ENCODE data around the gene FRY. TPM values are rescaled to one million over a fixed set of nuclear protein-coding genes. Genes with fewer than 3 reads are reported as not detected.

The FRY gene
- total and polyA plus RNA-seq, 2 of the 13 experiments (the other 11 are each of a cell fraction or from before 2014, with no cell fraction given), result 8.2 to 13.1 TPM

GRCh38 chr13:32045982-32046785 is 14.6 kb downstream of the FRY start (continued):
- TF ChIP-seq ZBTB40 (IDR thresholded peaks at IDR 0.05) (no peak), ZBTB40 (CRISPR knock-in tag; IDR thresholded peaks at IDR 0.05) (no peak), RBFOX2 (IDR thresholded peaks at IDR 0.05; ENCODE audit: low read depth, low read length) (no peak), ZKSCAN1 (IDR thresholded peaks at IDR 0.05; ENCODE audit: low read length) (no peak), KLF11 (CRISPR knock-in tag; IDR thresholded peaks at IDR 0.05) (no peak), NFRKB (IDR thresholded peaks at IDR 0.05) (no peak), RBAK (CRISPR knock-in tag; IDR thresholded peaks at IDR 0.05) (no peak), ZNF549 (CRISPR knock-in tag; IDR thresholded peaks at IDR 0.05) (no peak), FOXO1 (CRISPR knock-in tag; IDR thresholded peaks at IDR 0.05) (no peak; the same call in 1 of the 2 replicates), ZNF570 (CRISPR knock-in tag; IDR thresholded peaks at IDR 0.05; ENCODE audit: borderline replicate concordance) (no peak), PPARG (CRISPR knock-in tag; conservative IDR thresholded peaks at IDR 0.05) (no peak), ZNF550 (CRISPR knock-in tag; IDR thresholded peaks at IDR 0.05; ENCODE audit: borderline replicate concordance) (no peak), SNRNP70 (IDR thresholded peaks at IDR 0.05; ENCODE audit: low read depth, low read length) (no peak), ZMYM4 (CRISPR knock-in tag; IDR thresholded peaks at IDR 0.05) (peak; percentile 59), LCORL (IDR thresholded peaks at IDR 0.05) (no peak), LCORL (CRISPR knock-in tag; IDR thresholded peaks at IDR 0.05) (no peak), ZNF263 (CRISPR knock-in tag; IDR thresholded peaks at IDR 0.05) (no peak), REL (CRISPR knock-in tag; conservative IDR thresholded peaks at IDR 0.05) (no peak), ONECUT2 (CRISPR knock-in tag; IDR thresholded peaks at IDR 0.05) (no peak; the same call in 1 of the 2 replicates), NAIF1 (CRISPR knock-in tag; IDR thresholded peaks at IDR 0.05; ENCODE audit: borderline replicate concordance) (no peak), ZBTB39 (CRISPR knock-in tag; IDR thresholded peaks at IDR 0.05) (no peak), ELF1 (CRISPR knock-in tag; IDR thresholded peaks at IDR 0.05) (no peak)

All from HepG2 (cell line).